B cell (primary cell): Measurements from ENCODE around the gene URAD. TPM values are rescaled to one million over a fixed set of nuclear protein-coding genes. Genes with fewer than 3 reads are reported as not detected.

ENCODE experiments used
- ATAC-seq: fragments of 200-7000 bp; cut with Tn5 transposase; one replicate; pipeline ENCODE4 v1.10.0; 2021; ENCODE audit warnings: low read depth, mild to moderate bottlenecking, moderate number of reproducible peaks, moderate library complexity
- CTCF ChIA-PET: fragments of 350-600 bp; sonication (Branson Sonifier 250); formaldehyde crosslinking; loops from one replicate; lab custom pipeline; 2021; ENCODE audit warnings: antibody characterized with exemption, inconsistent platforms; lab: Charles Lee
- POLR2A ChIA-PET: fragments of 350-600 bp; sonication (Branson Sonifier 250); formaldehyde crosslinking; loops from one replicate; lab custom pipeline; 2021; ENCODE audit warnings: antibody characterized with exemption; lab: Charles Lee
- DNase-seq: peaks from one replicate; pipeline ENCODE4 v3.0.0; 2013
- H2AFZ ChIP-seq: 2 replicates; pipeline ENCODE4 v1.6.1; 2012; ENCODE audit warnings: mild to moderate bottlenecking, low read depth, low read length; ENCODE audit not compliant: insufficient read depth, poor library complexity, severe bottlenecking
- H3K27ac ChIP-seq, 2 donors: 1 replicate in 1 of 2; 2 replicates in 1 of 2; pipeline ENCODE4 v1.5.1; 2012 to 2013; ENCODE audit warnings: low read length in 2 of 2, mild to moderate bottlenecking in 2 of 2, moderate library complexity in 1 of 2
- H3K27me3 ChIP-seq, 4 experiments: fragments of 200-600 bp in 1 of 4; sonication (generic) in 1 of 4; replicated peaks in 1 of 4; 1 replicate in 2 of 4; 2 replicates in 2 of 4; pipeline versions ENCODE4 v1.6.1 to v1.7.0; 2013 to 2016; ENCODE audit warnings: low read length in 3 of 4, mild to moderate bottlenecking in 2 of 4, mixed read lengths in 1 of 4, moderate library complexity in 1 of 4; ENCODE audit not compliant: insufficient read depth in 4 of 4, control insufficient read depth in 3 of 4; ENCODE audit errors: control extremely low read depth in 1 of 4
- H3K36me3 ChIP-seq, 2 experiments: replicated peaks in 1 of 2; 1 replicate in 1 of 2; 2 replicates in 1 of 2; pipeline versions ENCODE4 v1.6.1 to v1.7.1; 2013; ENCODE audit warnings: low read length in 1 of 2; ENCODE audit not compliant: insufficient read depth in 2 of 2, control insufficient read depth in 1 of 2; ENCODE audit errors: control extremely low read depth in 1 of 2, extremely low read depth in 1 of 2
- H3K4me1 ChIP-seq, 2 donors: fragments of 200-600 bp in 1 of 2; sonication (generic) in 1 of 2; 1 replicate in 1 of 2; 2 replicates in 1 of 2; pipeline versions ENCODE4 v1.5.1 to v1.6.1; 2013 to 2017; ENCODE audit warnings: low read length in 2 of 2; ENCODE audit not compliant: control insufficient read depth in 2 of 2, insufficient read depth in 2 of 2
- H3K4me2 ChIP-seq: replicated peaks from 2 replicates; pipeline ENCODE3; 2012; ENCODE audit warnings: mild to moderate bottlenecking, low read depth, low read length; ENCODE audit not compliant: poor library complexity, severe bottlenecking
- H3K4me3 ChIP-seq, 5 experiments: fragments of 200-600 bp in 1 of 5; sonication (generic) in 1 of 5; 1 replicate in 3 of 5; 2 replicates in 2 of 5; pipeline versions ENCODE4 v1.5.1 to v1.7.0; 2011 to 2016; ENCODE audit warnings: low read length in 4 of 5, mild to moderate bottlenecking in 4 of 5, low read depth in 2 of 5, control low read depth in 1 of 5, moderate library complexity in 1 of 5; ENCODE audit not compliant: insufficient read depth in 1 of 5; ENCODE audit errors: control extremely low read depth in 1 of 5, extremely low read depth in 1 of 5
- H3K79me2 ChIP-seq: fragments of 200-600 bp; sonication (generic); one replicate; pipeline ENCODE4 v1.6.0; 2016; ENCODE audit warnings: low read length; ENCODE audit not compliant: control insufficient read depth, insufficient read depth
- H3K9ac ChIP-seq: fragments of 200-600 bp; sonication (generic); 2 replicates; pipeline ENCODE4 v1.6.1; 2017; ENCODE audit warnings: mild to moderate bottlenecking, low read length, moderate library complexity
- H3K9me3 ChIP-seq, 3 donors: one replicate each; pipeline versions ENCODE4 v1.6.1 to v1.7.1; 2013; ENCODE audit warnings: low read length in 2 of 3; ENCODE audit not compliant: control insufficient read depth in 2 of 3, insufficient read depth in 1 of 3; ENCODE audit errors: control extremely low read depth in 1 of 3
- H4K20me1 ChIP-seq: 2 replicates; pipeline ENCODE4 v1.6.0; 2012; ENCODE audit warnings: mild to moderate bottlenecking, low read length; ENCODE audit not compliant: insufficient read depth, control insufficient read depth, poor library complexity, severe bottlenecking
- H3K27ac Mint-ChIP-seq: one replicate; pipeline ENCODE4 v1.8.0; 2021; ENCODE audit warnings: mixed read lengths
- H3K27me3 Mint-ChIP-seq: one replicate; pipeline ENCODE4 v1.8.0; 2021; ENCODE audit warnings: mixed read lengths
- H3K4me1 Mint-ChIP-seq: one replicate; pipeline ENCODE4 v1.8.0; 2021; ENCODE audit warnings: mixed read lengths
- H3K4me3 Mint-ChIP-seq: one replicate; pipeline ENCODE4 v1.8.0; 2021; ENCODE audit warnings: mixed read lengths
- H3K9me3 Mint-ChIP-seq: one replicate; pipeline ENCODE4 v1.8.0; 2022; ENCODE audit warnings: mixed read lengths; ENCODE audit not compliant: insufficient read depth
- CTCF ChIP-seq: fragments of 200-600 bp; IDR thresholded peaks from one replicate; pipeline ENCODE4 v1.8.0; 2022; ENCODE audit warnings: antibody characterized with exemption, mild to moderate bottlenecking
- EZH2 ChIP-seq: IDR thresholded peaks from 2 replicates; pipeline ENCODE4 v1.6.1; 2012; ENCODE audit warnings: borderline replicate concordance, low read depth, mild to moderate bottlenecking, moderate library complexity, low read length; ENCODE audit not compliant: insufficient read depth, poor library complexity, severe bottlenecking
- WGBS: methylation state at CpG from one replicate; pipeline ENCODE4 v1.1.5; 2013; ENCODE audit warnings: missing lambda C conversion rate; ENCODE audit not compliant: insufficient coverage; 5-methylcytosine and 5-hydroxymethylcytosine counted together
- intact Hi-C: fragments of 100-400 bp; cut with micrococcal nuclease; formaldehyde crosslinking; loops from one replicate; pipeline ENCODE4 v1.10.0; 2022
- polyA minus RNA-seq: library from RNA; depleted of rRNA, polyadenylated mRNA; stranded (reverse); fragments of >200 nt; gene quantifications from 2 replicates; pipeline ENCODE4 v1.2.3, GENCODE V29; 2012
- polyA plus RNA-seq: library from polyadenylated mRNA; depleted of rRNA; stranded (reverse); fragments of >200 nt; gene quantifications from 2 replicates; pipeline ENCODE4 v1.2.3, GENCODE V29; 2012
- total RNA-seq, 2 donors: library from RNA; stranded (reverse); fragments of 120-200 nt in 1 of 2; gene quantifications; 1 replicate in 1 of 2; 2 replicates in 1 of 2; pipeline versions ENCODE4 v1.2.3 to v1.2.4, GENCODE V29; 2013 to 2022

The URAD gene
- total RNA-seq: not detected in 2 replicates
- total RNA-seq (2013): not detected
- not detected in 2 replicates for polyA plus RNA-seq
- polyA minus RNA-seq: not detected in 2 replicates

GRCh38 chr13:27988520-27988919 is at the start of gene URAD:
Gene URAD (minus strand): TSS chr13:27988693. CDS start chr13:27988637, 56 bp downstream.
- H3K9me3 ChIP-seq: peaks cover 0 to 1% (median 0%) of the 10 kb centered on the region in 3 donors
- H2AFZ ChIP-seq: no peak within 1 kb of the TSS
- Mint-ChIP-seq H3K27ac (no peak within 1 kb of the TSS), H3K4me3 (no peak within 1 kb of the TSS), H3K9me3 (no peaks in the 10 kb centered on the region), H3K27me3 (peaks cover 18% of the 10 kb centered on the region), H3K4me1 (no peaks in the 10 kb centered on the region)
- 85% methylated on average over 11 of the region's 11 CpGs for WGBS
- no peak within 1 kb of the TSS for H3K4me2 ChIP-seq
- no peak for DNase-seq
- H3K27me3 ChIP-seq: peaks cover 0 to 7% (median 3%) of the 10 kb centered on the region in 4 experiments
- no peak within 1 kb of the TSS for H3K27ac ChIP-seq
- intact Hi-C loops: no loop called here
- no peak for TF ChIP-seq CTCF
- no peak for TF ChIP-seq EZH2
- CTCF ChIA-PET: interaction anchor here (1.1 to 9.9 kb wide), 5 partner anchors 10 to 628 kb away, joined by 3 to 135 read pairs (median 3); no protein-coding TSS in a partner anchor
- H3K4me1 ChIP-seq: no peaks in the 10 kb centered on the region
- ATAC-seq: no peak
- H3K4me3 ChIP-seq: no peak within 1 kb of the TSS
- H4K20me1 ChIP-seq: no peaks in the 10 kb centered on the region
- no peak within 1 kb of the TSS for H3K9ac ChIP-seq
- no peaks in the 10 kb centered on the region for H3K36me3 ChIP-seq
- POLR2A ChIA-PET: no interaction called here
- H3K79me2 ChIP-seq: no peaks in the 10 kb centered on the region

DNA sequence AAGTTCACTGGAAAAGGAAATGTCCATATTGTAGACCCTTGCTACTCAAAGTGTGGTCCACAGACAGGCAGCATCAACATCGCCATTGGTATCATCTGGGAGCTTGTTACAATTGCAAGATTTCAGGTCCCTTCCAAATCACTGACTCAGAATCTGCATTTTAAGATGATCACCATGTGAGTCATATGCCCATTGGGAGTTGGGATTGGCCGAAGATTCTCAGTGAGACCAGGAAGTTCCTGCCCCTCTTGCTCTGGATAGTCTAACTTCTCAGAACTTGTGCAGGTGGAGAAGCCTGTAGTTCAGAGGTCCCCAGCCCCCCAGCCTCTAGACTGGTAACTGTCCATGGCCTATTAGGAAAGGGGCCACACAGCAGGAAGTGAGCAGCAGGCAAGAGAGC is 48.9 kb upstream of the URAD start:
- Mint-ChIP-seq H3K27ac (no peak overlapping the region), H3K9me3 (no peaks in the 10 kb centered on the region), H3K4me3 (no peak overlapping the region), H3K4me1 (peaks cover 37% of the 10 kb centered on the region), H3K27me3 (no peaks in the 10 kb centered on the region)
- TF ChIP-seq EZH2 (no peak), CTCF (no peak)
- DNase-seq (no peak), ATAC-seq (no peak)
- CTCF ChIA-PET: no interaction called here
- Histone ChIP-seq H3K9me3 (peaks cover 0 to 7% (median 0%) of the 10 kb centered on the region in 3 donors), H3K4me3 (no peak overlapping the region), H3K4me2 (no peak overlapping the region), H2AFZ (no peak overlapping the region), H3K9ac (no peak overlapping the region), H3K27me3 (no peaks in the 10 kb centered on the region), H3K27ac (no peak overlapping the region), H4K20me1 (no peaks in the 10 kb centered on the region), H3K4me1 (peaks cover 16 to 17% of the 10 kb centered on the region in 2 donors), H3K36me3 (no peaks in the 10 kb centered on the region), H3K79me2 (no peaks in the 10 kb centered on the region)
- POLR2A ChIA-PET: no interaction called here
- 54% methylated on average over 2 of the region's 2 CpGs for WGBS
- intact Hi-C loops: no loop called here
